Esophagus muscularis mucosa (tissue), 4 donors: Measurements from ENCODE around the gene SLC17A7. TPM values are rescaled to one million over a fixed set of nuclear protein-coding genes. Genes with fewer than 3 reads are reported as not detected.
"Not testable (repeated sequence)": the region's sequence is repeated elsewhere in the genome, so short reads cannot be mapped to it uniquely, and the experiment has no call there.

Source experiments
- DNase-seq: peaks from one replicate; pipeline ENCODE4 v3.0.0-alpha.2; 2017; ENCODE audit errors: extremely low spot score
- H3K27ac ChIP-seq, 4 donors: fragments of 200-600 bp; sonication (generic); replicated peaks in 1 of 4; 1 replicate in 3 of 4; 2 replicates in 1 of 4; pipeline ENCODE4 v1.5.1; 2016 to 2019; ENCODE audit warnings: mild to moderate bottlenecking in 1 of 4
- H3K27me3 ChIP-seq, 4 donors: fragments of 200-600 bp; sonication (generic); one replicate each; pipeline versions ENCODE4 v1.5.1 to v1.6.0; 2016 to 2019
- H3K36me3 ChIP-seq, 4 donors: fragments of 200-600 bp; sonication (generic); one replicate each; pipeline ENCODE4 v1.5.1; 2016 to 2019
- H3K4me1 ChIP-seq, 4 donors: fragments of 200-600 bp; sonication (generic); one replicate each; pipeline ENCODE4 v1.5.1; 2016 to 2019
- H3K4me3 ChIP-seq, 4 donors: fragments of 200-600 bp; sonication (generic); 1 replicate in 2 of 4; 2 replicates in 2 of 4; pipeline ENCODE4 v1.5.1; 2016 to 2019; ENCODE audit warnings: mild to moderate bottlenecking in 4 of 4, moderate library complexity in 1 of 4
- H3K9me3 ChIP-seq, 4 donors: fragments of 200-600 bp; sonication (generic); 1 replicate in 3 of 4; 2 replicates in 1 of 4; pipeline ENCODE4 v1.5.1; 2016 to 2019
- CTCF ChIP-seq, 3 experiments: fragments of 200-600 bp in 2 of 3; fragments of 450-650 bp in 1 of 3; sonication (generic) in 2 of 3; IDR thresholded peaks; one replicate each; pipeline ENCODE4 v1.5.1; 2017 to 2019; ENCODE audit warnings: antibody characterized with exemption in 3 of 3, mild to moderate bottlenecking in 2 of 3, moderate library complexity in 1 of 3
- EP300 ChIP-seq: sonication (generic); formaldehyde crosslinking; IDR thresholded peaks from one replicate; pipeline ENCODE4 v1.6.1; 2017; ENCODE audit warnings: antibody characterized with exemption
- POLR2A ChIP-seq: fragments of 450-650 bp; IDR thresholded peaks from one replicate; pipeline ENCODE4 v1.6.1; 2017; ENCODE audit warnings: antibody characterized with exemption, moderate library complexity, mild to moderate bottlenecking, low read depth
- POLR2AphosphoS5 ChIP-seq, 2 donors: sonication (generic); formaldehyde crosslinking; IDR thresholded peaks; one replicate each; pipeline ENCODE4 v1.6.1; 2017; ENCODE audit warnings: antibody characterized with exemption in 2 of 2
- WGBS: methylation state at CpG from one replicate; pipeline ENCODE4 v1.1.5; 2018; 5-methylcytosine and 5-hydroxymethylcytosine counted together
- intact Hi-C: fragments of 100-400 bp; cut with DNase I; formaldehyde crosslinking; loops from one replicate; pipeline ENCODE4 v1.15.1; 2023
- total RNA-seq, 4 donors: library from RNA; depleted of rRNA; stranded (reverse); fragments of >200 nt; gene quantifications; one replicate each; pipeline versions ENCODE4 v1.1.0 to v1.2.1, GENCODE V29; 2016

The SLC17A7 gene
- total RNA-seq, 4 donors from 2014 or later = 0.83 to 5.2 (median 1.3) TPM

- Histone ChIP-seq H3K36me3 (peaks cover 5 to 44% (median 25%) of the 10 kb centered on the region in 4 donors), H3K27me3 (no peaks in the 10 kb centered on the region), H3K27ac (peak overlapping the region in 1 of 4 donors; percentile 92), H3K4me1 (peaks cover 13 to 58% (median 41%) of the 10 kb centered on the region in 4 donors), H3K9me3 (no peaks in the 10 kb centered on the region), H3K4me3 (peak overlapping the region in 2 of 4 donors; percentile 62 to 68)
- DNase-seq = no peak
- TF ChIP-seq EP300 (no peak), POLR2AphosphoS5 (IDR thresholded peaks at IDR 0.05) (no peak), CTCF (IDR thresholded peaks at IDR 0.05) (no peak), POLR2A (no peak)
- WGBS = 89% methylated on average over 7 of the region's 7 CpGs
- intact Hi-C loops = no loop called here
Observed at GRCh38 chr19:49450405-49450804, 9.1 kb upstream of the SLC17A7 start.

- Histone ChIP-seq H3K4me3 (no peak overlapping the region), H3K4me1 (peaks cover 0 to 45% (median 32%) of the 10 kb centered on the region in 4 donors), H3K27ac (no peak overlapping the region), H3K36me3 (peaks cover 5 to 44% (median 25%) of the 10 kb centered on the region in 4 donors), H3K9me3 (no peaks in the 10 kb centered on the region), H3K27me3 (no peaks in the 10 kb centered on the region)
- intact Hi-C loops = no loop called here
- DNase-seq = no peak
- TF ChIP-seq EP300 (no peak), CTCF (IDR thresholded peaks at IDR 0.05) (no peak), POLR2AphosphoS5 (IDR thresholded peaks at IDR 0.05) (no peak), POLR2A (no peak)
- 92% methylated on average over 6 of the region's 6 CpGs for whole genome bisulfite sequencing
Observed at GRCh38 chr19:49448432-49448786, 7.1 kb upstream of the SLC17A7 start.

DNA sequence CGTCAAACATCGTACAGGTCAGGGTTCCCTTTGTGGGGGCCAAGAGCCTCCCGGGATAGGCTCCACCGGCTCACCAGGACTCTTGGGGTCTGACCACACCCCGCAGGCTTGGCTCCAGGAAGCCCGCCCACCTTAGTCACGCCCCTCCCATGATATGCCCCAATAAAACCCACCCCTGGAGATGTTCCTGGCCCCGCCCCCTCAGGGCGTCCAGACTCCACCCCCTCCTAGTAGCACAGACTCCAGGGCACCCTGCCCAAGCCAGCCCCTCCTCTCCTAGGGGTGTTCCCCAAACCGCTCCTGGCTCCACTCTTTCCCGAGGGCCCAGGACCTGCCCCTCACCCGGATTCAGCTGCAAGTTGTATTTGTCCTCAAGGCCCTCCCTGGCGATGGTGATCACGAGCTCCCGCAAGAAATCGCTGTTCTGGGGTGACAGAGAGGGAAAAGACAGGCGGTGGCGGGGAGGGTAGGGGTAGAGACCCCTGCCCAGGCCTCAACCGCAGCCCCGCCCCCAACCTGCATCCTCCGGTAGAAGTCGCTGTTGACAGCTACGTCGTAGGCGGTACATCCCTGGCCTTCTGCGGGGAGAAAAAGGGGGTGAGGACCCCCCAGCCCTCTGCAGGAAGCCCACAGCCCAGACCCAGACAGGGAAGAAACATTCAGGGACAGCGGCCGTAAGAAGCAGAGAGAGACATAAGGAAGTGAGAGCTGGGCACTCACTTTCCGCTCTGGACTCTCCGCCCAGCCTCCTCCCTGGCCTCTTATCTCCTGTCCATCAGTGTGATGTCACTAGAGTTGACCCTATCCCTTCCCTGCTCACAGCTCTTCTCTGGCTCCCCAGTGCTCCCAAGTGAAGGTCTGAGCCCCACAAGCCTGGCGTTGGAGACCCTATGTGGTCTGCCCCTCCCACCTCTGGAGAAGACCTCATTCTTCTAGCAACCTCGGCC lies 6.4 kb upstream of the SLC17A7 start:
- intact Hi-C loops = no loop called here
- WGBS = 68% methylated on average over 24 of the region's 32 CpGs

GRCh38 chr19:49445997-49446396 lies 4.7 kb upstream of the SLC17A7 start:
- TF ChIP-seq EP300 (no peak), POLR2AphosphoS5 (IDR thresholded peaks at IDR 0.05) (no peak), CTCF (IDR thresholded peaks at IDR 0.05) (no peak), POLR2A (no peak)
- peaks cover 14 to 54% (median 42%) of the 10 kb centered on the region in 4 donors for H3K4me1 ChIP-seq
- H3K27me3 ChIP-seq = peaks cover 0 to 22% (median 11%) of the 10 kb centered on the region in 4 donors
- DNase-seq = no peak
- intact Hi-C loops = no loop called here
- H3K27ac ChIP-seq = no peak overlapping the region
- WGBS = 96% methylated on average over 3 of the region's 3 CpGs
- H3K4me3 ChIP-seq = no peak overlapping the region
- no peaks in the 10 kb centered on the region for H3K9me3 ChIP-seq
- H3K36me3 ChIP-seq = peaks cover 5 to 44% (median 25%) of the 10 kb centered on the region in 4 donors

More for the DNA sequence above, 6.4 kb upstream of the SLC17A7 start:
- DNase-seq = no peak
- peak overlapping the region in 1 of 4 donors; percentile 34 for H3K27ac ChIP-seq
- no peaks in the 10 kb centered on the region for H3K9me3 ChIP-seq
- peaks cover 0 to 50% (median 37%) of the 10 kb centered on the region in 4 donors for H3K4me1 ChIP-seq
- no peak overlapping the region for H3K4me3 ChIP-seq
- peaks cover 0 to 4% (median under 1%) of the 10 kb centered on the region in 4 donors for H3K27me3 ChIP-seq
- no peak for TF ChIP-seq POLR2AphosphoS5 (IDR thresholded peaks at IDR 0.05)
- no peak for TF ChIP-seq CTCF (IDR thresholded peaks at IDR 0.05)
- no peak for TF ChIP-seq EP300
- no peak for TF ChIP-seq POLR2A
- peaks cover 5 to 44% (median 25%) of the 10 kb centered on the region in 4 donors for H3K36me3 ChIP-seq

DNA sequence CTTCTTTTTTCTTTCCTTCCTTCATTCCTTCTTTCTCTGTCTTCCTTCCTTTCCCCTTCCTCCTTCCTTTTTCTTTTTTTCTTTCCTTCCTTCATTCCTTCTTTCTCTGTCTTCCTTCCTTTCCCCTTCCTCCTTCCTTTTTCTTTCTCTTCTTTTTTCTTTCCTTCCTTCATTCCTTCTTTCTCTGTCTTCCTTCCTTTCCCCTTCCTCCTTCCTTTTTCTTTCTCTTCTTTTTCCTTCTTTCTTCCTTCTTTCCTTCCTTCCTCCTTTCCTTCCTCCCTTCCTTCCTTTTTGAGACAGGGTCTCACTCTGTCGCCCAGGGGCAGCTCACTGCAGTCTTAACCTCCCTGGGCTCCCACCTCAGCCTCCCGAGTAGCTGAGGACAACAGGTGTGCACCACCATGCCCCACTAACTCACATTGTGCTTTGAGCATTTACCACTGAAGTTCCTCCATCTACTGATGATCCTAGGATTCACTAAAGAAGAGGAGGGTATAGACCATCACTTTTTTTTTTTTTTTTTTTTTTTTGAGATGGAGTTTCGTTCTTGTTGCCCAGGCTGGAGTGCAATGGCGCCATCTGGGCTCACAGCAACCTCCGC lies 2.9 kb upstream of the SLC17A7 start:
- Histone ChIP-seq H3K36me3 (peaks cover 5 to 32% (median 19%) of the 10 kb centered on the region in 4 donors), H3K27me3 (peaks cover 0 to 40% (median 22%) of the 10 kb centered on the region in 4 donors), H3K27ac (peak overlapping the region in 2 of 4 donors; percentile 71 to 76), H3K4me1 (peaks cover 17 to 53% (median 37%) of the 10 kb centered on the region in 4 donors)
- H3K4me3 ChIP-seq, DNase-seq, H3K9me3 ChIP-seq: not testable (repeated sequence)
- WGBS = 55% methylated on average over 3 of the region's 5 CpGs
- intact Hi-C loops = loop anchor here (5.0 kb wide), 2 partner anchors 177 to 217 kb away; no protein-coding TSS in a partner anchor
